Smooth muscle cell (in vitro differentiated cells): Measurements from ENCODE around the gene PDE12. TPM values are rescaled to one million over a fixed set of nuclear protein-coding genes. Genes with fewer than 3 reads are reported as not detected.
A peak's percentile ranks its signal among the peaks of the same experiment; 100 is the strongest.

Experiments used
- DNase-seq: peaks from one replicate; lab custom pipeline; 2025; ENCODE audit not compliant: unreplicated experiment; lab: John Stamatoyannopoulos, UW
- H2AFZ ChIP-seq: fragments of 200-600 bp; sonication (generic); 2 replicates; pipeline ENCODE4 v1.6.0; 2016; ENCODE audit warnings: antibody characterized with exemption, low read depth, mild to moderate bottlenecking
- H3F3A ChIP-seq: fragments of 200-600 bp; sonication (generic); 2 replicates; pipeline ENCODE4 v1.6.0; 2017; ENCODE audit warnings: antibody characterized with exemption, low read depth
- H3K27ac ChIP-seq: fragments of 200-600 bp; sonication (generic); 2 replicates; pipeline ENCODE4 v1.5.1; 2016; ENCODE audit warnings: low read depth, mild to moderate bottlenecking
- H3K27me3 ChIP-seq: fragments of 200-600 bp; sonication (generic); 2 replicates; pipeline ENCODE4 v1.6.1; 2016; ENCODE audit warnings: low read depth, mild to moderate bottlenecking
- H3K36me3 ChIP-seq: fragments of 200-600 bp; sonication (generic); 2 replicates; pipeline ENCODE4 v1.5.1; 2016; ENCODE audit warnings: low read depth
- H3K4me1 ChIP-seq: fragments of 200-600 bp; sonication (generic); 2 replicates; pipeline ENCODE4 v1.5.1; 2016; ENCODE audit warnings: low read depth
- H3K4me2 ChIP-seq: fragments of 200-600 bp; sonication (generic); 2 replicates; pipeline ENCODE4 v1.6.0; 2016; ENCODE audit warnings: mild to moderate bottlenecking
- H3K4me3 ChIP-seq: fragments of 200-600 bp; sonication (generic); 2 replicates; pipeline ENCODE4 v1.5.1; 2016; ENCODE audit warnings: mild to moderate bottlenecking
- H3K79me2 ChIP-seq: fragments of 200-600 bp; sonication (generic); 2 replicates; pipeline ENCODE4 v1.6.0; 2016; ENCODE audit warnings: low read depth, mild to moderate bottlenecking
- H3K9ac ChIP-seq: fragments of 200-600 bp; sonication (generic); 2 replicates; pipeline ENCODE4 v1.6.0; 2016; ENCODE audit warnings: low read depth
- H3K9me3 ChIP-seq: fragments of 200-600 bp; sonication (generic); replicated peaks from 2 replicates; pipeline ENCODE4 v1.5.1; 2016; ENCODE audit warnings: low read depth
- H4K20me1 ChIP-seq: fragments of 200-600 bp; sonication (generic); 2 replicates; pipeline ENCODE4 v1.6.0; 2016; ENCODE audit warnings: low read depth
- WGBS: methylation state at CpG from one replicate; pipeline ENCODE4 v1.1.7; 2016; ENCODE audit warnings: low lambda C conversion rate; 5-methylcytosine and 5-hydroxymethylcytosine counted together
- polyA plus RNA-seq: library from polyadenylated mRNA; unstranded; fragments of >200 nt; fragmentation: Nextera tagmentation; extraction: Ambion mirVana; gene quantifications from 2 replicates; pipeline ENCODE4 v1.2.1, GENCODE V29; 2016
- total RNA-seq: library from RNA; depleted of rRNA; stranded (reverse); fragments of >200 nt; gene quantifications from 2 replicates; pipeline ENCODE4 v1.2.3, GENCODE V29; 2014
- TF ChIP-seq, protein P1 (sequence below): fragments of 200-600 bp; sonication (generic); IDR thresholded peaks from 2 replicates; pipeline ENCODE4 v1.5.1; 2017; ENCODE audit warnings: borderline replicate concordance, mild to moderate bottlenecking, antibody characterized with exemption; ENCODE audit not compliant: insufficient read depth, poor library complexity, severe bottlenecking

PDE12 gene
- total and polyA plus RNA-seq, 2 experiments from 2014 or later = 6.7 to 10.8 TPM

- Histone ChIP-seq H3K36me3 (no peaks in the 10 kb centered on the region), H3K4me3 (peak overlapping the region; percentile 84), H3K4me2 (peak overlapping the region; percentile 94), H3K27ac (peak overlapping the region; percentile 56), H3K27me3 (no peaks in the 10 kb centered on the region), H4K20me1 (peaks cover 28% of the 10 kb centered on the region), H3K9me3 (no peaks in the 10 kb centered on the region), H2AFZ (peak overlapping the region; percentile 36), H3K79me2 (peaks cover 33% of the 10 kb centered on the region), H3K9ac (peak overlapping the region; percentile 88), H3K4me1 (peaks cover 7% of the 10 kb centered on the region), H3F3A (peaks cover 3% of the 10 kb centered on the region)
- TF ChIP-seq, protein P1, sequence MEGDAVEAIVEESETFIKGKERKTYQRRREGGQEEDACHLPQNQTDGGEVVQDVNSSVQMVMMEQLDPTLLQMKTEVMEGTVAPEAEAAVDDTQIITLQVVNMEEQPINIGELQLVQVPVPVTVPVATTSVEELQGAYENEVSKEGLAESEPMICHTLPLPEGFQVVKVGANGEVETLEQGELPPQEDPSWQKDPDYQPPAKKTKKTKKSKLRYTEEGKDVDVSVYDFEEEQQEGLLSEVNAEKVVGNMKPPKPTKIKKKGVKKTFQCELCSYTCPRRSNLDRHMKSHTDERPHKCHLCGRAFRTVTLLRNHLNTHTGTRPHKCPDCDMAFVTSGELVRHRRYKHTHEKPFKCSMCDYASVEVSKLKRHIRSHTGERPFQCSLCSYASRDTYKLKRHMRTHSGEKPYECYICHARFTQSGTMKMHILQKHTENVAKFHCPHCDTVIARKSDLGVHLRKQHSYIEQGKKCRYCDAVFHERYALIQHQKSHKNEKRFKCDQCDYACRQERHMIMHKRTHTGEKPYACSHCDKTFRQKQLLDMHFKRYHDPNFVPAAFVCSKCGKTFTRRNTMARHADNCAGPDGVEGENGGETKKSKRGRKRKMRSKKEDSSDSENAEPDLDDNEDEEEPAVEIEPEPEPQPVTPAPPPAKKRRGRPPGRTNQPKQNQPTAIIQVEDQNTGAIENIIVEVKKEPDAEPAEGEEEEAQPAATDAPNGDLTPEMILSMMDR = no peak
- DNase-seq = no peak
- 2% methylated on average over 54 of the region's 54 CpGs for WGBS
These were observed 498 bp downstream of the PDE12 start for GRCh38 chr3:57556459-57557084.

- H3K36me3 ChIP-seq = no peaks in the 10 kb centered on the region
- H2AFZ ChIP-seq = no peak overlapping the region
- TF ChIP-seq, protein P1 = no peak
- H3K4me3 ChIP-seq = peak overlapping the region; percentile 84
- DNase-seq = no peak
- no peaks in the 10 kb centered on the region for H3K27me3 ChIP-seq
- 14% methylated on average over 29 of the region's 29 CpGs for WGBS
- H3K9me3 ChIP-seq = no peaks in the 10 kb centered on the region
- peak overlapping the region; percentile 94 for H3K4me2 ChIP-seq
- H3K27ac ChIP-seq = peak overlapping the region; percentile 56
- peak overlapping the region; percentile 88 for H3K9ac ChIP-seq
- H4K20me1 ChIP-seq = peaks cover 33% of the 10 kb centered on the region
- H3K4me1 ChIP-seq = peaks cover 7% of the 10 kb centered on the region
- H3K79me2 ChIP-seq = peaks cover 34% of the 10 kb centered on the region
- H3F3A ChIP-seq = peaks cover 6% of the 10 kb centered on the region
These were observed 1.0 kb downstream of the PDE12 start for GRCh38 chr3:57557085-57557537.

DNA sequence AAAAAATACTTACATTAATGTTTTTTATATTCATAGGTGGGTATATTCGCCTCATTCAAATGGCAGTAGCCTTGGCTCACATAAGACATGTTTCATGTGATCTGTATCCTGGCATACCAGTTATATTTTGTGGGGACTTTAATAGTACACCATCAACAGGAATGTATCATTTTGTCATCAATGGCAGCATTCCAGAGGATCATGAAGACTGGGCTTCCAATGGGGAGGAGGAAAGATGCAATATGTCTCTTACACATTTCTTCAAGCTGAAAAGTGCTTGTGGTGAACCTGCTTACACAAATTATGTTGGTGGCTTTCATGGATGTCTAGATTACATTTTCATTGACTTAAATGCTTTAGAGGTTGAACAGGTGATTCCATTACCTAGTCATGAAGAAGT, 3.5 kb downstream of the PDE12 start:
- TF ChIP-seq, protein P1 = no peak
- peaks cover 7% of the 10 kb centered on the region for H3K4me1 ChIP-seq
- H3K79me2 ChIP-seq = peaks cover 38% of the 10 kb centered on the region
- H3K27ac ChIP-seq = no peak overlapping the region
- H3K4me3 ChIP-seq = no peak overlapping the region
- no peak overlapping the region for H2AFZ ChIP-seq
- H3K9me3 ChIP-seq = no peaks in the 10 kb centered on the region
- H3K9ac ChIP-seq = no peak overlapping the region
- peak overlapping the region; percentile 94 for H3K4me2 ChIP-seq
- H3K36me3 ChIP-seq = no peaks in the 10 kb centered on the region
- 93% methylated on average over 1 of the region's 1 CpG for WGBS
- H3K27me3 ChIP-seq = no peaks in the 10 kb centered on the region
- H3F3A ChIP-seq = peaks cover 18% of the 10 kb centered on the region
- DNase-seq = no peak
- peaks cover 47% of the 10 kb centered on the region for H4K20me1 ChIP-seq

- DNase-seq = no peak
- H3K4me2 ChIP-seq = no peak overlapping the region
- H4K20me1 ChIP-seq = peaks cover 99% of the 10 kb centered on the region
- no peak overlapping the region for H2AFZ ChIP-seq
- 89% methylated on average over 6 of the region's 6 CpGs for WGBS
- TF ChIP-seq, protein P1 = no peak
- H3F3A ChIP-seq = peaks cover 53% of the 10 kb centered on the region
- no peak overlapping the region for H3K4me3 ChIP-seq
- H3K27ac ChIP-seq = no peak overlapping the region
- no peak overlapping the region for H3K9ac ChIP-seq
- H3K27me3 ChIP-seq = no peaks in the 10 kb centered on the region
- H3K4me1 ChIP-seq = no peaks in the 10 kb centered on the region
- H3K9me3 ChIP-seq = no peaks in the 10 kb centered on the region
- peaks cover 49% of the 10 kb centered on the region for H3K36me3 ChIP-seq
- peaks cover 34% of the 10 kb centered on the region for H3K79me2 ChIP-seq
These were observed 13.9 kb downstream of the PDE12 start for GRCh38 chr3:57569859-57570450.
